HG03139 (cell line): ENCODE data around the gene NEK2.
"Not testable (repeated sequence)": the region's sequence is repeated elsewhere in the genome, so short reads cannot be mapped to it uniquely, and the experiment has no call there.

Experiments
- ATAC-seq: cut with Tn5 transposase; IDR thresholded peaks from one replicate; pipeline ENCODE4 v1.9.1; 2021; ENCODE audit not compliant: unreplicated experiment

NEK2 gene

DNA sequence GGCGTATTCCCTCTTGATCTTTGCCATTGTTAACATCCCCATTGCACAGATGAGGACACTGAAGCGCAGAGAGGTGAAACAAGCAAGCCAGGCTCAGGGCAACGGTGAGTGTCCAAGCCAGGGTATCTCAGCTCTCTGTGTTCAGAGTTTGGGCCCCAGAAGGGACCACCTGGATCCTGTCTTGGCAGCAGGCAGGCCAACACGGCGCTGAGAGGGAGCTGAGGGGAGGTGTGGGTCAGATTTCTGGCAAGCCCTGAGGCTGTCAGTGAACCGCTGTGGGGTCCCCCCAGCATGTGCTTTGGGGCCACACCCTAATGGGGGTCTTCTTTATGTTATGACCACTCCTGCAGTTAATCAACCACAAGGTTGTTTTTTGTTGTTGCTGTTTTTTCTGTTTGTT is 23.1 kb downstream of the NEK2 start:
- ATAC-seq, result no peak

DNA sequence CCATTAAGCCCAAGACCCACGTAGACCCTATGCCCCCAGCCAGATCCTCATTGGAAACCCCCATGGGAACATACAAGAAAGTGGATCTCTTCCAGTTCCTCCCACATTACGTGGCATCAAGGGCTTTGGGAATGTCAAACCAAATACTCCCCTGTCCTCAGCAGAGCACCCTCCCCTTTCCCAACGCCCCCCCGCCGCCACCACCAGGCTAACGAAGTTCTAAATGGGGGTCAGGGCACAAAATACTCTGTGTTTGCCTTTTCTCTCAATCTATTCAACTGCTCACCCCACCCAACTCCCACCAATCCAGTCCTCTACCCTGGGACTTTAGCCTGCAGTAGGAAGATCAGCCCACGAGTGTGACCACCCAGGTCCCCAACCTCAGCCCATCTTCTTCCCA is 24.5 kb downstream of the NEK2 start:
- ATAC-seq, result no peak

DNA sequence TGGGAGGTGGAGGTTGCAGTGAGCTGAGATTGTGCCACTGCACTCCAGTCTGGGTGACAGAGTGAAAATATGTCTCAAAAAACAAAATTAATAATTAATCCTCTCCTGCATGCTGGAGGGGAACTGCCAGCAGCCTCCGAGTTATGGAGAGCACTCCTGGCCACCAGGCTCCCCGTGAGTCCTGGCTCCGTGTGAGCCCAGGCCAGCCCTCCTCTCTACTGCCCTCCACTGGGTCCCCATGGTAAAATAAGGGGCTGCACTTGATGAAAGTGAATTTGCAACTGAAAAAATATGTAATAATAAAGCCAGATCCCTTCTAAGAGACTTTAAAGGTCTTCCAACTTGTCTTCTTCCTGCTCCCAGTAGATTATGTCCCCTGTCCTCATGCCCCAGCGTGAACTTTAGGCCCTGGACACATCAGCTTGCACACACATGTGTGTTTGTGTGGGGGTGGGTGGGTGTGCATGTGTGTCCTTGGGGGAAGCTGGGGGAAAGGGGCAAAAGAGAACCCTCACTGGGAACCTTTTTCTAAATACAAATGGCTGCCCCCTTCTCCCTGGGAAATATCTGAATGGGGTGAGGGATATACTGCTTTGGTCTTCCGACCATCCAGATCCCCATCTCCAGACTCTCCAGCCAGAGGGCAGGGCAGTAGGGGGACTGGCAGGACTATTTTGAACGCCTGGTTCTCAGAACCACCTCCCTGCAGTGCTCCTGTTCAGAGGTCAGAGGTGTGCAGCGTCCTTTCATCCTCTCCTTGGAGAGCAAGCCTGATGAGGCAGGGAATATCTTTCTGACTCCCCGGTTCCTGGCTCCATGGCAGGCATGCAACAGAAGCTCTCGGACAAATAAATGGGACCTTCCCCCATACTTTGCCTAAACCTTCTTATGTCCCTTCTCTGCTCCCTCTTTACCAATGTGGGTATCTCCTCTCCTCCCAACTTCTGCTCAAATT is 26.2 kb downstream of the NEK2 start:
- peak; percentile 90 for ATAC-seq

DNA sequence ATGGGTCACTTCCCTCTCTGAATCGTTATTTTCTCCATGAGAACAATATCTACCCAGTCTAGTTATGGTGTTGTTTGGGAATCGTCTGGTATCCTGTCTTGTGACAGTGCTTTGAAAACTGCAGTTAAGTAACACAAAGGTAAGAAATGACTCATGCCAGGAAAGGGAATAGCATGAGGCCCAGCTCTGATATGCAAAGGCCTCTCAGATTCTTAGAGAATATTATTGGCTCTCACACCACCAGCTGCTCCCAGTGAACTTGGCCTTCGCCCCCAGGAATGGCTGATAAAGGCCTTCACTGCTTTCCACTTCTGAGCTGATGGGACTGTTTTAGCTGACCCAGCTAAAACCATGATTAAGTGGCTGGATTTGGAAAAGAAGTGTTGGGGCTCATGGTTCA is 27.1 kb downstream of the NEK2 start:
- ATAC-seq, result no peak

DNA sequence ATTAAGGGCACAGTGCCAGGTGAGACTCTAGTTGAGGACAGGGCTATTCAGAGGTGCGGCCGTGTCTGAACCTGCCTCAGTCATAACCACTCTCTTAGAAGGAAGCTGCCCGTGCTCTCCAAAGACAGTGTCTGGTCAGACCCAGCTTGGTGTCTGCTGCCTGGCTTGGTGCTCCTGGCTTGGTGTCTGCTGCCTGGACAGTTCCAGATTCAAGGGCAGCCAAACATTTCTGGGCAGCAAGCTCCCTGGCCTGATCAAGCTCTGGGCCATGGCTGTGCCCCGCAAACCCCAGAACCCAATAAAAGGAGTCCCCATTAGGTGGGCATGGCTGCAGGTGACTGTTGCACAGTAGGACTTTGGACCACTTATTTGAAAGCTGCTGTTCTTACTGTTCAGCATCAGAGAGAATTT is 27.7 kb downstream of the NEK2 start:
- ATAC-seq, result no peak

DNA sequence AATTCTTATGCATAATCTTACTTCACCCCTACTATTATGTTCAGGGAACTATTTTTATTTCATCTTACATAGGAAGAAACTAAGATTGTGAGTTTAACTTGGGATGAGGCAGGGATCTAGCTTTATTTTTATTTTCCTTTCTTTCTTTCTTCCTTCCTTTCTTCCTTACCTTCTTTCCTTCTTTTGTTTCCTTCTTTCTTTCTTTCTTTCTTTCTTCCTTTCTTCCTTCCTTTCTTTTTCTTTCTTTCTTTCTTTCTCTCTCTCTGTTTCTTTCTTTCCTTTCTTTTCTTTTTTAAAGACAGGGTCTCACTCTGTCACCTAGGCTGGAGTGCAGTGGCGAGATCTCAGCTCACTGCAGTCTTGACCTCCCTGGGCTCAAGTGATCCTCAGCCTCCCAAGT is 28.9 kb downstream of the NEK2 start:
- no peak for ATAC-seq

DNA sequence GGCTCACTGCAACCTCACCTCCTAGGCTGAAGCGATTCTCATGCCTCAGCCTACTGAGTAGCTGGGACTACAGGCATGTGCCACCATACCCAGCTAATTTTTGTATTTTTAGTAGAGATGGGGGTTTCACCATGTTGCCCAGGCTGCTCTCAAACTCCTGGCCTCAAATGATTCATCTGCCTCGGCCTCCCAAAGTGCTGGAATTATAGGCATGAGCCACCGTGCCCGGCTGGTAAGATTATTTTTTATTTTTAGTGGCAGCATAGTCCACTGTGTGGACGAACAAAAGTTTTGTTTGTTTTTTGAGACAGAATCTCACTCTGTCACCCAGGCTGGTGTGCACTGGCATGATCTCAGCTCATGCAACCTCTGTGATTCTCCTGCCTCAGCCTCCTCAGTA is 29.8 kb downstream of the NEK2 start:
- not testable (repeated sequence) for ATAC-seq

DNA sequence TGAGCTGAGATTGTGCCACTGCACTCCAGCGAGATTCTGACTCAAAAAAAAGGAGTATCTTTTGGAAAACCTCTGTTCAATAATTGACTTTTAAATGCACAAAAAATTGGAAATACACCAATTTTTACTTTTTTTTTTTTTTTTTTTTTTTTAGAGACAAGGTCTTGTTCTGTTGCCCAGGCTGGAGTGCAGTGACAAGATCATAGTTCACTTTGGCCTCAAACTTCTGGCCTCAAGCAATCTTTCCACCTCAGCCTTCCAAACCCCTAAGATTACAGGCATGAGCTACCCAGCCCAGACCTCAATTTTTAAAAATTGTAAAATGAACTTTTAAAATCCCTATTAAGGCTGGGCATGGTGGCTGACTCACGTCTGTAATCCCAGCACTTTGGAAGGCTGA is 30.8 kb downstream of the NEK2 start:
- ATAC-seq, result no peak

DNA sequence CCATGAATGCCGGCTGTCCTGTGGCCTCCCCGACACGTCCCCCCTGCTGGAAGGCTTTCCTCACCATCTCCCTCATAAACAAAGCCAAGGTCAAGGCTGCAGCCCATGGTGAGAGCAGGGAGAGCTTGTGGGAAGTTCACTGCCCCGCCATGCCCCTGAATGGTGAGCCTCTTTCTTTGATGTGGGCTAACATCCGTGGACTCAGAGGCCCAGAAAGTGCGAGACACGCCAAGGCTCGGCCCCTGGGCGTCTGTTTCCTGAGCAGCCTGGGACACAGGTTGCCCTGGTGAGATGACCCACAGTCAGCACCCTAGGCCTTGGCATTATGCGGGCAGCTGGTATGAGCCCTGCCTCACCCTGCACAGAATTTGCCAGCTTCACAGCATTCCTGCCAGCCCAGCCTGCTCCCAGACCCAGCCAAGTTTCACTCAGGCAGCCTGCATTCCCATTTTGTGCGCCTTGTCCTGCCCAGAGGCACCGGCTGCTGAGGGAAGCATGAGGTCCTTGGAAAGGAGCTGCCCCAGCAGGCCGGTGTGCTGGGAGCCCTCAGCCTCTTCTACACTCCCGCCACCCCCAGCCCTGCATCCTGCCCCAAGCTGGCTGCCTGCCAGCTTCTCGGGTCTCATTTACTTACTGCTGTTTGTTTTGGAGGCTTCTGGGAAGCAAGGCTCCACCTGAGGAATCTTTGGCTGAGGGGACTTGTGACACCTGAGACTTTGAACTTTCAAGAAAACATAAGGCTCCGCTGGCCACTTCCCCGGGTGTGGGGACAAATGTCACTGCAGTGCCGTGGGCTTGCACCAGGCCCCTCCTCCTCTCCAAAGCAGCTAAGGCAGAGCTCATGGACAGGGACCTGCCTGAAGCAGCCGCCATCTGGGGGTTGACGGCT is 31.9 kb downstream of the NEK2 start:
- ATAC-seq, result no peak

DNA sequence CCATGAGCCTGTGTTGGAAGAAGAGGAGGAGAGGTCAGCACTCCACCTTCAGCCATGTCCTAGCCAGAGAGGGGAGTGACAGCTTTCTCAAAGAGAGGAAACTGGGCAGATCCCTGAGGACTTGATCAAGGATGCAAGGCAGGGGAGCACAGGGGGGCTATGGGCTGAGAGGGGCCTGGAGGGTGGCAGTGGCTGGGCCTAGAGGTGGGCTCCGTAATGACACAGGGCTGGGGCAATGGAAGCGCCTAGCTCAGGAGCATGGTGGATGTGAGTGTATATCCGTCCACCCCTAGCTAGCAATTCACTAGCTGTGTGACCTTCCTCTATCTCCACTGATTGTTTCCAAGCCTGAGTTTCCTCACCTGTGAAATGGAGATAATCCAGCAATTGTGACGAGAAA is 32.6 kb downstream of the NEK2 start:
- no peak for ATAC-seq

DNA sequence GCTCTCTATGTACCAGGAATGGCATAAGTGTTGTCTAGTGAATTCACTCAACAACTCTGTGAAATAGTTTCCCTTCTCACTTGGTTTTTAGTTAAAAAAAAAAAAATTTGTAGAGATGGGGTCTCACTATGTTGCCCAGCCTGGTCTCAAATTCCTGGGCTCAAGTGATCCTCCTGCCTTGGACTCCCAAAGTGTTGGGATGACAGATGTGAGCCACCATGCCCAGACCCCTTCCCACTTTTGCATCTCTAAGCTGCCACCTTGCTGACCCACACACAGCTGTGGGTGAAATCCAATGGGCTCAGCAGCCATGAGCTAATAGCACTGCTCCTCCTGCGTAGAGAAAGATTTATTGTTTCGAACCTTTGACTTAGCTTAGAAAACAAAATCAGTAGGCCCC is 33.5 kb downstream of the NEK2 start:
- no peak for ATAC-seq

DNA sequence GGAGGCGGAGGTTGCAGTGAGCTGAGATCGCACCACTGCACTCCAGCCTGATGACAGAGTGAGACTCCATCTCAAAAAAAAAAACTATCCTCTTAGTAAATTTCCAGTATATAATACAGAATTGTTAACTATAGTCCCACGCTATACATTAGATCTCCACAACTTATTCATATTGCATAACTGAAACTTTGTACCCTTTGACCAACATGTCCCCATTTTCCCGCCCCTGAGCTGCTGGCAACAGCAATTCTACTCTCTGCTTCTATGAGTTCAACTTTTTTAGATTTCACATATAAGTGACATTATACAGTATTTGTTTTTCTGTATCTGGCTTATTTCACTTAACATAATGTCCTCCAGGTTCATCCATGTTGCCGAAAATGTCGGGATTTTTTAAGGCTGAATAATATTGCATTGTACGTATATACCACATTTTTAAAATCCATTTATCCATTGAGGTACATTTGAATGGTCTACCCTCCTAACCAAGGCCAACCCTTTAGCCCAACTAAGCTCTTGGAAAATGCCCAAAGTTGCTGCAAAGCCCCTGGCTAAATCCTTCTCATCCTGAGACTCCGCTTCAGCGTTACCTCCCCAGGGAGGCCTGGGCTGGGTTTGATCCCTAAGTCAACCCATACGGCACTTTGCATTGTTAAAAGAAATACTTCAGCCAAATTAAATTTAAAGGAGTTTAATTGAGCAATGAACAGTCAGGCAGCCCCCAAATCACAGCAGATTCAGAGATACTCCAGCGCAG is 34.2 kb downstream of the NEK2 start:
- ATAC-seq, result no peak

DNA sequence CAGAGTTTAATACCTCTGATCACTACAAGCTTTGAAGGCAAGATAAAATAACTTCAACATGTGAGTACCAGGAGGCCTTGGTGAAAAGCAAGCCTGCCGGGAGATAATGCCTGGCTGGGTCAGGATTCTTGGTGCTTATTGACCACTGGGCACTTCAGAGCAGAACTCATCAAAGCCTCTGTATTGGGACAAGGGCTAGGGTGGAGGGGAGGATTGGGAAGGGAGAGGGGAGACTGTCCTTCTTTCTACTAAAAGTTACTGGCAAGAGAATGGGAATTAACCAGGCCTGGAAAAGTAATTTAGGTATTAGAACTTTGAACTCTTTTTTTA is 35.2 kb downstream of the NEK2 start:
- ATAC-seq, result no peak

DNA sequence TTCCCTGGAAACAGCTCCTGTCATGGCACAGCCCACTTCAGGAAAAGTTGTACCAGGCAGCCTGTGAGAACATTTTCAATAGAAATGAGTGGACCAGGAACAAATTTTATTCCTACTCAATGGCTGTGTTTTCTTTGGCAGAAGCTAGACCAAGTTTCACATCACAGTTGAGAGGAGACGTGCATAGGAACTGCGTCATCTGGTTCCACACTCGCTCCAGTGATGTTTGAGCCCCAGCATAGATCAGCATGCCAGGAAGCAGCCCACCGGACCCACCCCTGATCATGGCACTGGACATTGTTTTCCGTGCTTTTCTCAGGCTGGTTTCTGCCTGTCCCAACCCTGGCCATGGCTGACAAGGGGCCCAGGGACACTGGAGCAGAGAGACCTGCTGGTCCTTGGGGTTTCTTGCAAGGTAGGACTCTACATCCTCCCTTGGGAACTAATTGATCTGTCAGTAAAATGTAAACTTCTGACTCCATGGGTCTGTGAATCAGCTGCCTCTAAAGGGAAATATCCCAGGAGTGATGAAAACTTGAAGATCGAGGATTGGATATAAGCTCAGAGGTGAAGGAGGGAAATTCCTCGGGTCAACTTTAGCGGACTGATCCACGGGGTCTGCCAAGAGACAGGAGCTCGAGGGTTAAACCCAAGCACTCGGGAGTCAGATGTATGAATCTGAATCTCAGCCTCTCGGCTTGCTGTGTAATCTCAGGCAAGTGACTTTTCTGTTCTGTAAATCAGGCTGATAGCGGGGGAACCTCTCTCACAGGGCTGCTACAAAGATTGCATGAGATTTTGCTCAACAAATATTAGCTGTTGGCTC is 35.7 kb downstream of the NEK2 start:
- ATAC-seq, result no peak

DNA sequence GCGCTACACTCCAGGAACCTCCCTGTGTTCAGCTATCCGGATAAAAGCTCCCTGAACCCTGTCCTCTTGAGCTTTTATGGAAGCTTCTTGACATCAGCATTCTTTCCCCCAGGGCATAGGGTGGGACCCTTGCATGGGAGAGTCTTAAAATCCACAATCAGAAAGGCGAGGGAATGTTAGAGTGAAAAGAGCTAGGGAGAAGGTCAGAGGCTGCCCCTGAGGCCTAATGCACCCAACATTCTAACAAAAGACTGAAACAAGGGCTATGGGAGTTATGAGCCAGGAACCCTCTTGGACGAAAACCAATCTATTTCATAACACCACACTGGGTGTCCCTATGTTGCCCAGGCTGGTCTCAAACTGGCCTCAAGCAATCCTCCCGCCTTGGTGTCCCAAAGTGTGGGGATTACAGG is 36.7 kb downstream of the NEK2 start:
- ATAC-seq, result no peak

DNA sequence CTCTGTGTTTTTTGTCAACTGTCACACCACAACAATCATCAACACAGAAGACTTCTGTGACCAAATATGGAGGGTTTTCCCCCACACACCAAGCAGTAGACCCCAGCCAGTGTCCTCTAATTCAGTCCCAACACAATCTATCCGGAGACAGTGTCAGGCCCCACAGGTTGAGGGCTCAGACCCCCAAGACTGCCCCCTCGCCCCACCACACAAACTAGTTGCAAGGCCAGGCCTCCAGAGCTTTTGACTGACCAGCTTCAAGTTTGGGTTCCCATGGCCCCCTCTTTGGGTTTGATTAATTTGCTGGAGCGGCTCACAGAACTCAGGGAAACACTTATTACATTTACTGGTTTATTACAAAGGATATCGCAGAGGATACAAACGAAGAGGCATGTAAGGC is 37.2 kb downstream of the NEK2 start:
- ATAC-seq, result no peak

DNA sequence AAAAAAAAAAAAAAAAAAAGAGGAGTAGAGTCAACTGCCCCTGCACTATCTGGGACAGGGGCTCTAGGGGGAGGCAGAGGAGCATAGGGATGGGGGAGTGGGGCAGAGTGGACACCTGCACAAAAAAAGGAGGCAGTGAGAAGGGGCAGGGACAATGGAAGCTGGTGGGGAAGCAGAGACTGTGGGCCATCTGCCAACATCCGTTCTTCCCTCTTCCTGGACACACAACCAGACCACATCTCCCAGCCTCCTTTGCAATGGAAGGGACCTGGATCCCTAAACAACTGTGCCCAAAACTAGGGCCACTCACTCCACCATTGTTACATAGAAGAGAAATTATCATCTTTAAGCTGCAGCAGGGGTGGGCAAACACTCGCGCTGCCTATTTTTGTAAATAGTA is 38.4 kb downstream of the NEK2 start:
- no peak for ATAC-seq

DNA sequence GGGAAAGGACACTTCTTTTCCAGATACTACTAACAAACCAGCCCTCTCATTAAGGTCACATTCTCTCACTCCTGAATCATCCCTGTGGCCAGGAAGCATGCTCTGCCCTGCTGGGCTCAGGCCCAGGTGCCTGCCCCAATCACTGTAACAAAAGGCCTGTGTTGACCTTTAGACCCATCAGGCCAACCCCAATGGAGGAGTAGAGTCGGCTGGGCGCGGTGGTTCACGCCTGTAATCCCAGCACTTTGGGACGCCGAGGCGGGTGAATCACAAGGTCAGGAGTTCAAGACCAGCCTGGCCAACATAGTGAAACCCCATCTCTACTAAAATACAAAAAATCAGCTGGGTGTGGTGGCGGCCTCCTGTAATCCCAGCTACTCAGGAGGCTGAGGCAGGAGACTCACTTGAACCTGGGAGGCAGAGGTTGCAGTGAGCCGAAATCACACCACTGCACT is 38.8 kb downstream of the NEK2 start:
- not testable (repeated sequence) for ATAC-seq

DNA sequence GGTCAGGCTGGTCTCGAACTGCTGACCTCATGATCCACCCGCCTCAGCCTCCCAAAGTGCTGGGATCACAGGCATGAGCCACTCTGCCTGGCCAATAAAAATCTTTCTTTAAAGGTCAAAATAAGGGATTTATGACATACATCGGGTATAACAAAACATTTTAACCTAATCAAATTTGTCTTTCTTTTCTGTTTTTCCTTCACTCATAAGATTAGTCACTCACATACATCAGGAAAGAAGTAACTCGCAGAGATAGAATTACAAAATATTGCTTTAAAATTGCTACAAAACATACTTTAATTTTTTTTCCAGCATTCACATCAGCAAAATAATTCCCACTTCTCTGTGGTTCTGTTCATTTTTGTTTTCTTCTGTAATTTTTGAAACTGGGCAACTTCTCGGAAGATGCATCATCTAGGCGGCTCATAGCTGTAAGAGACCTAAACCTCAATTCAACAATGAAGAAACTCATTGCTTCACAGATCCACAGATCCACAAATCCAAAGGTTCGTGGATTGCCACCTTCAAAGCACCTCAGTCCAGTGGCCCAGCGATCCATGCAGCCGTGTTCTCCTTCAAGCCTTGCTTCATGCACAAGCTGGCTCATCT is 39.7 kb downstream of the NEK2 start:
- no peak for ATAC-seq

DNA sequence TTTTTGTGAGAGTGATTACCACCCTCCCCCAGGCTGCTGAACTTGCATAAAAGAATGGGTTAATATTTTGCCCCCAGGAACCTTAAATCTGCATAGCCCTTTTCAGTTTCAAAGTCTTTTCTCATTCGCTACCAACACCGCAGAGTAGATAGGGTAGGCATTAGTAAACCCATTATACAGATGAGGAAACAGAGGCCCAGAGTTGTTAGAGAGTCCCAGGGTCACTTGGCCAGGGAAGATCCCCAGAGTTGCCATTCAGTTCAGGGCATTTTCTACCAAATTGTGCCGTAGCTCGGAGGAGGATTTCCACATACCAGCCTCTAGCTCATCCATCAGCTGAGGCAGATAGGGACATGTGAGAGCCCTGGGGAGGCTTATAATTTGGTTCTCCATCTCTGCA is 40.5 kb downstream of the NEK2 start:
- ATAC-seq, result no peak
